Epithelial cell of esophagus (primary cell): Measurements from ENCODE around the gene ARMC12.
A peak's percentile ranks its signal among the peaks of the same experiment; 100 is the strongest.

Experiments used
- DNase-seq: peaks from one replicate; pipeline ENCODE4 v3.0.0; 2010; ENCODE audit warnings: low read depth
- H3K4me3 ChIP-seq: 2 replicates; pipeline ENCODE4 v1.5.1; 2011; ENCODE audit warnings: mild to moderate bottlenecking, low read length, control low read depth
- CTCF ChIP-seq: IDR thresholded peaks from 2 replicates; pipeline ENCODE4 v1.5.1; 2011; ENCODE audit warnings: low read depth, mild to moderate bottlenecking, low read length, control low read depth, inconsistent platforms; ENCODE audit not compliant: insufficient read depth; ENCODE audit errors: missing control alignments

ARMC12 gene

DNA sequence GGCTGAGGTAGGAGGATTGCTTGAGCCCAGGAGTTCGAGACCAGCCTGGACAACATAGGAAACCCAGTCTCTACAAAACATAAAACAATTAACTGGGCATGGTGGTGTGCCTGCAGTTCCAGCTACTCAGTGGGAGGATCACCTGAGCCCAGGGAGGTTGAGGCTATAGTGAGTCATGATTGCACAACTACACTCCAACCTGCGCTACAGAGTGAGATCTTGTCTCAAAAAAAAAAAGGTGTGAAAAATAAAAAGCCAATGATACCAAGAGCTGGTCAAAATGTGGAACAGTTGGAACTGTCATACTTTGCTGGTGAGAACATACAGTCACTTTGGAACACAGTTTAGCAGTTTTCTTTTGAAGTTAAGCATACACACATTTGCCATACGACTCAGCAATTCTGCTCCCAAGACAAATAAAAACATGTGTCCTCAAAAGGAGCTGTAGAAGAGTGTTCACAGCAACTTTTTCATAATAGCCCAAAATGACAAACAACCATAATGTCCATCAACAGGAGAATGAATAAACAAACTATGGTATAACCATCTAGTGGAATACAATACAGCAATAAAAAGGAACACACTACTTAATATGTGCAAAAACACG, 26.5 kb upstream of the ARMC12 start:
- no peak for TF ChIP-seq CTCF
- H3K4me3 ChIP-seq, result no peak overlapping the region
- peak; percentile 82 for DNase-seq

GRCh38 chr6:35711731-35712130, 25.1 kb upstream of the ARMC12 start:
- H3K4me3 ChIP-seq, result no peak overlapping the region
- DNase-seq, result no peak
- no peak for TF ChIP-seq CTCF

GRCh38 chr6:35713006-35713767, 23.6 kb upstream of the ARMC12 start:
- no peak for DNase-seq
- TF ChIP-seq CTCF, result no peak
- H3K4me3 ChIP-seq, result no peak overlapping the region

GRCh38 chr6:35716798-35717197, 20.0 kb upstream of the ARMC12 start:
- DNase-seq, result no peak
- H3K4me3 ChIP-seq, result no peak overlapping the region
- no peak for TF ChIP-seq CTCF

DNA sequence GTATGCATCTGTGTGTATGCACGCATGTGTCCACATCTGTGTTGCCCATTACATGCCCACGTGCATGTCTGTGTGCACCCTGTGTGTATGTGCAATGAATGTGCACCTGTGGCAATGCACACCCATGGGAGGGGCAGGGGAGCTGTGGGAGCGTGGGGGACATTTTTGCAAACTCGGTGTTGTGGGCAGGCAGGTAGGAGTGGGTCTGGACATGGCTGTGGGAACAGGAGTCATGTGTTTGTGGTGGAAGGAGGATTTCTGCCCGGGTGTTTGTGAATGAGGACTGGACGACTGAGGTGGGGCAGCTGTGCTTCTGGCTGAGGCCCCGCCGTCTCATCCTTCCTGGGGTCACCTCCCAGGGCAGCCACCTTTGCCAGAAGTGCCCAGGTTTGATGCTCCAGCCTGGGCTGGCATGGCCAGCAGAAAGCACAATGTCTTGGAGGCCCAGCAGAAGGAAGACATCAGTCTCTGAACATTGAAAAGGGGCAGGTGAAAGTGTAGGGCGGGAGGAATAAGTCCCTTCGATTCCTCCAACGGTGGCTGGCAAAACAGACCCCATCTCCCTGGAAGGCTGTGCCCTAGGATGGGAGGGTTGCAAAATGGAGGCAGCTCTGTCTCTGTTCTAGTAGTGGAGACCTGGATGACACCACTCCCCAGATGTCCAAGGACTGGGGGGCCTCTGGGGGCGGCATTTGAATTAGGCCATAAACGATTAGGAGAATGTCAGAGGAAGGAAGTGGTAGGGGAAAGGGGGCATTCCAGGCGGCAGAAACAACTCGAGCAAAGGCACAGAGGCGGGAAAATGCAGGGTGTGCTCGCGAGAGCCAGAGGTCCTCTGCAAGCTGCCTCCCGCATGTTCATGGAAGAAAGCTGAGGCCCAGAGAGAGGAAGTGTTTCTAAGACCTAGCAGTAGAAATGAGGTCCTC, 19.1 kb upstream of the ARMC12 start:
- H3K4me3 ChIP-seq, result no peak overlapping the region
- no peak for TF ChIP-seq CTCF
- DNase-seq, result no peak

GRCh38 chr6:35718375-35718736, 18.5 kb upstream of the ARMC12 start:
- no peak for DNase-seq
- TF ChIP-seq CTCF, result no peak
- no peak overlapping the region for H3K4me3 ChIP-seq
